ENCODE measurements around the gene TIMMDC1. TPM values are rescaled to one million over a fixed set of nuclear protein-coding genes. Genes with fewer than 3 reads are reported as not detected.
"Not testable (repeated sequence)": the region's sequence is repeated elsewhere in the genome, so short reads cannot be mapped to it uniquely, and the experiment has no call there.

Gene TIMMDC1
- total RNA-seq, 1 experiment from 2014 or later, result 74.0 TPM

GRCh38 chr3:119557192-119557876 is 59.0 kb downstream of the TIMMDC1 start:
- Histone ChIP-seq H3K36me3 (no peaks in the 10 kb centered on the region), H3K9me3 (replicated peaks) (no peaks in the 10 kb centered on the region), H3K4me1 (no peaks in the 10 kb centered on the region), H3K27me3 (no peaks in the 10 kb centered on the region; the same call in 1 of the 2 replicates), H3K27ac (no peak overlapping the region), H3K4me3 (no peak overlapping the region)
- DNase-seq, result no peak

GRCh38 chr3:119557877-119558269 is 59.5 kb downstream of the TIMMDC1 start:
- Histone ChIP-seq H3K36me3 (no peaks in the 10 kb centered on the region), H3K27me3 (no peaks in the 10 kb centered on the region; the same call in 1 of the 2 replicates), H3K27ac (no peak overlapping the region), H3K4me3 (no peak overlapping the region), H3K4me1 (no peaks in the 10 kb centered on the region), H3K9me3 (replicated peaks) (no peaks in the 10 kb centered on the region)
- DNase-seq, result no peak

DNA sequence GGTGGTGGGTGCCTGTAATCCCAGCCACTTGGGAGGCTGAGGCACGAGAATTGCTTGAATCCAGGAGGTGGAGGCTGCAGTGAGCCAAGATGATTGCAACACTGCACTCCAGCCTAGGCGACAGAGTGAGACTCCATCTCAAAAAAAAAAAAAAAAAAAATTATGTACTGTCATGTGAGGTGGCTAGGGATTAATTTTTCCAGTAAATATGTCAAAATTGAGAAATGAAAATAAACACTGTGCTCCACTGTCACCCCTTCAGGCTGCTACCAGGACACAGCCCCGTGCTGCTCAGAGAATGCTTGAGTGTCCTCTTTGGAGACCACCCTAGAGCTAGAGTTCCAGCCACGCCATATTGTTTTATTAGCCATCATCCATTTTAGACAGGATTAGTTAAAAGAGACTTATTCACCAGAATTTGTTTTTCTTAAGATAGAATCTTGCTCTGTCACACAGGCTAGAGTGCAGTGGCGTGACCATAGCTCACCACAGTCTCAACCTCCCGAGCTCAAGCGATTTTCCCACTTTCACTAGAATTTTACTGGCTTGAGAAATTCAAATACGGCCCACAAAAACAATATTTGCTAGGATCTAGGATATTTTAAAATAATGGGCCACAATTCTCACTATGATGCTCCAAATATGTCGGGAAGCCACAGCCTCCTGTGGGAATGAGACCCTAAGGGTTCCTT is 60.4 kb downstream of the TIMMDC1 start:
- Histone ChIP-seq H3K27ac (no peak overlapping the region), H3K36me3 (no peaks in the 10 kb centered on the region), H3K4me3 (no peak overlapping the region), H3K27me3 (no peaks in the 10 kb centered on the region; the same call in 1 of the 2 replicates), H3K4me1 (no peaks in the 10 kb centered on the region), H3K9me3 (replicated peaks) (peaks cover 4% of the 10 kb centered on the region; the same call in 1 of the 2 replicates)
- DNase-seq, result no peak

DNA sequence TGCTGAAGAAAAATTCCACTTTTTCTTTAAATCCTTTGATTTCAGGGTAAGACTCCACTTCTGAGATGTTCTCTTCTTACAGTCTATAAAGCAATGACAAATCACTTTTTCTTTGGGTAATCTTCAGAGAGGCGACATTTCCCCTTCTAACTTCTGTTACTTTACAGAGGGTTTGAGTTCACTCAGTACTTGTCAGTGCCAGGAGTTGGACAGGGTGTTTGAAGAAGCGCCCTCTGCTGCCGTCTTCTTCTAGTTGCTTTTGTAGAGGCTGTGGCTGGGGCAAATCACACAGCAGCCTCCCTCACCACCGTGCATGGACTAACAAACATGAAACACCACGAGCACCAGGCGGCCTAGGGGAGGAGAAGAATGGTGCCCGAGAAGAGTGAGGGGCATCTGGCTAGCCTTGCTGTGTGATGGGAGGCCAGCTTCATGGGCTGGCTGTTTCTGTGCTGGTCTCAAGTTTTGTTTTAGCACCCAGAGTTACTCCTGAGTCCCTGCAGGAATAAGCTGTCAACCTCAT is 61.2 kb downstream of the TIMMDC1 start, which contains the start of gene CD80:
Gene CD80 (minus strand): TSS at position 174 of the 523 bp plus-strand sequence. CDS start 1,886 bp downstream, outside the sequence.
- Histone ChIP-seq H3K27ac (no peak within 1 kb of the TSS), H3K4me1 (no peaks in the 10 kb centered on the region), H3K27me3 (no peaks in the 10 kb centered on the region; the same call in 1 of the 2 replicates), H3K9me3 (replicated peaks) (peaks cover 4% of the 10 kb centered on the region; the same call in 1 of the 2 replicates), H3K4me3 (no peak within 1 kb of the TSS), H3K36me3 (no peaks in the 10 kb centered on the region)
- DNase-seq, result peak; percentile 31 to 46

DNA sequence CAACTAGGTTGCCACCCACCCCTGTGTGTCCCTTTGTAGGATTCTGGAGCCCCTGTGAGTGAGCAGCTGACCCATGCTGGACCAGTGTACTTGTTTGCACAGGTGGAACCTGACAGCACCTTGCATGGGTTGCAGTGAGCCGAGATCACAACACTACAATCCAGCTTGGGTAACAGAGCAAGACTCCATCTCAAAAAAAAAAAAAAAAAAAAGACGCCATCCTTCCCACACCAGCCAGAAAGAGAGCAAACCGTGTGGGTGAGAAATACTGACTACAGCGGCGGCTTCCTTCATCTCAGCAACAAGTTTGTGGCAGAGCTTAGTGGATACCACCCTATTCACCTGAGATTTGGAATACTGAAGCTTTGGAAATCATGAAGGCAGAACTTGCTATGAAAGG is 61.8 kb downstream of the TIMMDC1 start:
- H3K4me1 ChIP-seq, result no peaks in the 10 kb centered on the region
- no peaks in the 10 kb centered on the region; the same call in 1 of the 2 replicates for H3K27me3 ChIP-seq
- no peak overlapping the region for H3K27ac ChIP-seq
- DNase-seq, result no peak
- peaks cover 4% of the 10 kb centered on the region; the same call in 1 of the 2 replicates for H3K9me3 ChIP-seq (replicated peaks)
- H3K36me3 ChIP-seq, result no peaks in the 10 kb centered on the region
- no peak overlapping the region for H3K4me3 ChIP-seq

DNA sequence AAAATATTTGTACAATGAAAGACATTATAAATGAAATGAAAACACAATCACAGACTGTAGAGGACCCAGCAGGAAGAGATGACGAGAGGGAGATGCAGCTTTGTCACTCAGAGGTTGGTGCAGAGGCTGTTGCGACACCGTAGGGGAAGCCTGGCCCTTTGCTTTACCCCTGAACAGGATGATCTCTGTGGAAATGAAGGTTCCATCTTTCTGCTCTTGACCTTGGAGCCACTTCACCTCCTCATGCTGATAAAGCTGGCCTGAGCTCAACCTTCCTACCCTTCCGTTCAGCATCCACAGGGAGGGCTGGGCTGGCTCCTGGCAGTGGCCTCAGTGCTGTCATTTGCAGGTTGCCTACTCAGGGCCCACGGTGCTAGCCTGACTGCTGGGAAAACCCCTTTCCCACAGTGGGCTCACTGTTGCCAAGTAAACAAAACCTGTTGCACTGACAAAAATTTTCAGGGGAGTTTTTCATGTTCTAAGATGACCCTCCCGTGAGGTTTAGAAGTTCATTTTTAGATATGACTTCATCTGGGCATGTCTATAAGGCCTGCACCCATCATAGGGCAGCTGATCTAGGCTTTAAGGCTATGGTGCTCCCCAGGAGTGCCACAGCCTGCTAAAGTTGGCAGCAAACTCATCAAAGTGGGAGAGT is 64.1 kb downstream of the TIMMDC1 start:
- no peak for DNase-seq
- peaks cover 4% of the 10 kb centered on the region; the same call in 1 of the 2 replicates for H3K9me3 ChIP-seq (replicated peaks)
- no peaks in the 10 kb centered on the region for H3K36me3 ChIP-seq
- H3K4me1 ChIP-seq, result no peaks in the 10 kb centered on the region
- H3K27me3 ChIP-seq, result no peaks in the 10 kb centered on the region
- no peak overlapping the region for H3K4me3 ChIP-seq
- no peak overlapping the region for H3K27ac ChIP-seq

- not testable (repeated sequence) for H3K4me1 ChIP-seq; H3K27me3 ChIP-seq; H3K9me3 ChIP-seq (replicated peaks); H3K36me3 ChIP-seq; H3K4me3 ChIP-seq; DNase-seq; H3K27ac ChIP-seq
These were observed 65.0 kb downstream of the TIMMDC1 start for GRCh38 chr3:119563334-119563733.

- no peak overlapping the region for H3K4me3 ChIP-seq
- DNase-seq, result no peak
- H3K27me3 ChIP-seq, result no peaks in the 10 kb centered on the region
- no peak overlapping the region for H3K27ac ChIP-seq
- no peaks in the 10 kb centered on the region for H3K36me3 ChIP-seq
- no peaks in the 10 kb centered on the region for H3K4me1 ChIP-seq
- 0 out of 2 replicates have a peak, but pooled peaks cover 2% of the 10 kb centered on the region for H3K9me3 ChIP-seq (replicated peaks)
These were observed 70.8 kb downstream of the TIMMDC1 start for GRCh38 chr3:119569156-119569555.

GRCh38 chr3:119570229-119570628 is 71.9 kb downstream of the TIMMDC1 start:
- DNase-seq, result no peak

DNA sequence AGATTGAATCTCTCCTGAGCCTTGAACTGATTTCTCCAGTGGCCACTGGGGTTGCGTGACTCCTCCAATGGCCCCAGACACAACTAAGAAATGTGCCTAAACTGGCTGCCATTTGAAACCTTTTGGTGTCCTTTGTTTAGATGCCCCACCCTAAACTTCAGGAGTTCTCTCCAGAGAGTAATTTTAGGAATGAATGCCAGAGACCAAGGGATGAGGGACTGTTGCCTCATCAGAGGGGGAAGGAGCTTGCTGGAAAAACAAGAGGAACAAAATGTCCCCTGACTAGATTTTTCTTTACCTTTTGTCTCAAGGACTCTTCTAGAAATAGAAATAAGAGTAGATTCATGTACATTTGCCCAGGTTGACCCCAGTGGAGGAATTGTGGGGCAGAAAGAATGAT is 72.9 kb downstream of the TIMMDC1 start:
- H3K36me3 ChIP-seq, result no peaks in the 10 kb centered on the region
- H3K9me3 ChIP-seq (replicated peaks), result 0 out of 2 replicates have a peak, but pooled peaks cover 2% of the 10 kb centered on the region
- no peaks in the 10 kb centered on the region for H3K4me1 ChIP-seq
- no peak overlapping the region for H3K27ac ChIP-seq
- H3K27me3 ChIP-seq, result no peaks in the 10 kb centered on the region
- no peak for DNase-seq
- no peak overlapping the region for H3K4me3 ChIP-seq

More at GRCh38 chr3:119570229-119570628, 71.9 kb downstream of the TIMMDC1 start:
- H3K27ac ChIP-seq, result no peak overlapping the region
- H3K27me3 ChIP-seq, result no peaks in the 10 kb centered on the region
- 0 out of 2 replicates have a peak, but pooled peaks cover 2% of the 10 kb centered on the region for H3K9me3 ChIP-seq (replicated peaks)
- H3K36me3 ChIP-seq, result no peaks in the 10 kb centered on the region
- no peak overlapping the region for H3K4me3 ChIP-seq
- no peaks in the 10 kb centered on the region for H3K4me1 ChIP-seq

DNA sequence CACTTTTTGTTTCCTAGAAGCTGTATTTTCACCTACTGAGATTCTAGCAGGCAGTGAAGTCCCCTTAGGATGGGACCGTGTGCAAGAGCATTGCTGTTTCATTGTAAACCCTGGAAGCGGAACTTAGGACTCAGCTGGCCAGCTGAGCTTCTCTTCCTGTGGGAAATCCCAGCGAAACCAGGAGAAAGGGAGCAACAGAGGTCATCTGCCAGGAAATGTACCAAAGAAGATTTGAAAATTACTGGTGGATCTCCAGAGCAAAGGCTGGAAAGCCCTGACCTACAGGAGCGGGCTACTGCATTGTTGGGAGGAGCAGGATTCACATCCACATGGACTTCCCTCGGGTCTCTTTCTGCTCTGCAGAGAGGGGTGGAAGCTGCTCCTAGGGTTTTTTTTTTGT is 73.3 kb downstream of the TIMMDC1 start:
- no peaks in the 10 kb centered on the region for H3K27me3 ChIP-seq
- no peak overlapping the region for H3K27ac ChIP-seq
- H3K9me3 ChIP-seq (replicated peaks), result 0 out of 2 replicates have a peak, but pooled peaks cover 2% of the 10 kb centered on the region
- DNase-seq, result no peak
- no peak overlapping the region for H3K4me3 ChIP-seq
- no peaks in the 10 kb centered on the region for H3K36me3 ChIP-seq
- no peaks in the 10 kb centered on the region for H3K4me1 ChIP-seq

Other genes with a start within 250 kb of the TIMMDC1 start
- gene ARHGAP31, start 204.2 kb upstream of the TIMMDC1 start, total RNA-seq (2014; rRNA removed; shearing (Covaris generic)), result 7.9 and 9.9 TPM in 2 replicates
- 35.7 and 38.7 TPM in 2 replicates for gene TMEM39A, start 34.9 kb upstream of the TIMMDC1 start, total RNA-seq (2014; rRNA removed; shearing (Covaris generic))
- 16.4 and 18.6 TPM in 2 replicates for gene POGLUT1, start 29.6 kb upstream of the TIMMDC1 start, total RNA-seq (2014; rRNA removed; shearing (Covaris generic))
- gene CD80, start 61.1 kb downstream of the TIMMDC1 start, total RNA-seq (2014; rRNA removed; shearing (Covaris generic)), result 0.12 TPM in 1 of 2 replicates, not detected in the other
- 0.06 and 0.15 TPM in 2 replicates for gene ADPRH, start 80.9 kb downstream of the TIMMDC1 start, total RNA-seq (2014; rRNA removed; shearing (Covaris generic))
- gene PLA1A, start 99.3 kb downstream of the TIMMDC1 start, total RNA-seq (2014; rRNA removed; shearing (Covaris generic)), result 1.2 and 1.4 TPM in 2 replicates
- gene POPDC2, start 162.0 kb downstream of the TIMMDC1 start, total RNA-seq (2014; rRNA removed; shearing (Covaris generic)), result 0.10 TPM in 1 of 2 replicates, not detected in the other
- 48.9 and 62.9 TPM in 2 replicates for gene COX17, start 178.9 kb downstream of the TIMMDC1 start, total RNA-seq (2014; rRNA removed; shearing (Covaris generic))
- 0.08 and 0.10 TPM in 2 replicates for gene CFAP91, start 204.5 kb downstream of the TIMMDC1 start, total RNA-seq (2014; rRNA removed; shearing (Covaris generic))

Data from SJCRH30 (cell line).